ENCODE results near the gene FGGY. TPM values are rescaled to one million over a fixed set of nuclear protein-coding genes. Genes with fewer than 3 reads are reported as not detected.

FGGY gene
- total and polyA plus RNA-seq, 2 donors (not counting 3 experiments of a cell fraction or from before 2014, with no cell fraction given): 5.6 to 6.4 TPM

- Histone ChIP-seq H3K27ac (ENCODE audit: insufficient read depth, low read depth, low read length) (no peak overlapping the region), H3K4me1 (ENCODE audit: control insufficient read depth, extremely low read depth, insufficient read depth, low read length) (no peaks in the 10 kb centered on the region), H3K9me1 (replicated peaks; ENCODE audit: control insufficient read depth, extremely low read depth, insufficient read depth, low read length) (no peaks in the 10 kb centered on the region), H3K4me2 (ENCODE audit: insufficient read depth, low read length) (no peak overlapping the region), H3K9ac (replicated peaks; ENCODE audit: extremely low read depth, insufficient read depth, low read length) (no peak overlapping the region), H4K20me1 (replicated peaks; ENCODE audit: control insufficient read depth, extremely low read depth, insufficient read depth, low read length) (no peaks in the 10 kb centered on the region), H3K4me3 (replicated peaks in 1 of 3; ENCODE audit: insufficient read depth in 1 of 3, low read depth in 1 of 3, low read length in 3 of 3) (no peak overlapping the region), H3K79me2 (ENCODE audit: control insufficient read depth, insufficient read depth, low read length) (no peaks in the 10 kb centered on the region), H3K9me3 (replicated peaks; ENCODE audit: control insufficient read depth, insufficient read depth, low read length) (no peaks in the 10 kb centered on the region), H3K36me3 (ENCODE audit: control insufficient read depth in 2 of 2, extremely low read depth in 1 of 2, insufficient read depth in 2 of 2, low read length in 2 of 2) (no peaks in the 10 kb centered on the region), H2AFZ (ENCODE audit: low read depth, low read length) (no peak overlapping the region), H3K27me3 (ENCODE audit: control insufficient read depth in 2 of 2, insufficient read depth in 2 of 2, low read length in 2 of 2) (no peaks in the 10 kb centered on the region)
- ChIA-PET POLR2A (no interaction called here), CTCF (interaction anchor here (0.8 kb wide), 1 partner anchor 22 kb away, joined by 3 read pairs; no protein-coding TSS in a partner anchor)
- DNase-seq (ENCODE audit: low read depth, low spot score) (no peak), FAIRE-seq (no peak)
- intact Hi-C loops (cut with micrococcal nuclease): no loop called here
- TF ChIP-seq EZH2 (IDR thresholded peaks at IDR 0.05; ENCODE audit: borderline replicate concordance, low read depth, low read length, severe bottlenecking) (no peak), POLR2AphosphoS5 (IDR thresholded peaks at IDR 0.05; ENCODE audit: insufficient read depth, low read depth, low read length) (no peak), FOS (IDR thresholded peaks at IDR 0.05; ENCODE audit: borderline replicate concordance, insufficient read depth, low read length) (no peak), MYC (IDR thresholded peaks at IDR 0.05; ENCODE audit: low read depth, low read length) (no peak), GATA2 (IDR thresholded peaks at IDR 0.05; ENCODE audit: insufficient read depth, insufficient read length, low read depth, low read length) (no peak), JUN (IDR thresholded peaks at IDR 0.05; ENCODE audit: borderline replicate concordance, insufficient read depth, insufficient read length, low read depth) (no peak), MAX (IDR thresholded peaks at IDR 0.05; ENCODE audit: insufficient read depth, insufficient read length) (no peak), POLR2A (IDR thresholded peaks at IDR 0.05; ENCODE audit: low read depth, low read length) (no peak), CTCF (IDR thresholded peaks at IDR 0.05; ENCODE audit: extremely low read depth in 1 of 2, insufficient read depth in 1 of 2, low read depth in 1 of 2, low read length in 2 of 2) (no peak)
- BruUV-seq (replicated peaks): no TSS peak
- dilution Hi-C loops (cut with MboI; ENCODE audit: extremely low pct_ligation_motif_present, low sequenced_read_pairs): no loop called here
These were observed 200.7 kb downstream of the FGGY start for GRCh38 chr1:59497616-59498015.

Data from endothelial cell of umbilical vein (primary cell).